ENCODE data around the gene UBASH3A. TPM values are rescaled to one million over a fixed set of nuclear protein-coding genes. Genes with fewer than 3 reads are reported as not detected.

Gene UBASH3A
- total RNA-seq, 4 donors from 2014 or later: 0.31 to 0.96 (median 0.79) TPM; not detected in 1

GRCh38 chr21:42418886-42419285 is 15.2 kb downstream of the UBASH3A start:
- ATAC-seq (ENCODE audit: low FRiP score) (no peak), DNase-seq (ENCODE audit: low spot score) (no peak)
- no peak for TF ChIP-seq CTCF (IDR thresholded peaks at IDR 0.05)

- no peak for TF ChIP-seq CTCF (IDR thresholded peaks at IDR 0.05)
- DNase-seq (ENCODE audit: low spot score) (no peak), ATAC-seq (ENCODE audit: low FRiP score) (no peak)
These were observed 16.1 kb downstream of the UBASH3A start for GRCh38 chr21:42419845-42420244.

GRCh38 chr21:42421018-42421793 is 17.5 kb downstream of the UBASH3A start:
- no peak for ATAC-seq (ENCODE audit: low FRiP score)
- TF ChIP-seq CTCF (IDR thresholded peaks at IDR 0.05): no peak
- no peak for DNase-seq (ENCODE audit: low spot score)

- TF ChIP-seq CTCF (IDR thresholded peaks at IDR 0.05): no peak
- ATAC-seq (ENCODE audit: low FRiP score): no peak
- no peak for DNase-seq (ENCODE audit: low spot score)
These were observed 19.5 kb downstream of the UBASH3A start for GRCh38 chr21:42423197-42423675.

- no peak for DNase-seq (ENCODE audit: low spot score)
- no peak for ATAC-seq (ENCODE audit: low FRiP score)
These were observed 20.0 kb downstream of the UBASH3A start for GRCh38 chr21:42423685-42424084.

GRCh38 chr21:42424914-42425541 is 21.3 kb downstream of the UBASH3A start:
- DNase-seq (ENCODE audit: low spot score): no peak
- no peak for ATAC-seq (ENCODE audit: low FRiP score)
- TF ChIP-seq CTCF (IDR thresholded peaks at IDR 0.05): no peak

More at GRCh38 chr21:42423685-42424084, 20.0 kb downstream of the UBASH3A start:
- no peak for TF ChIP-seq CTCF (IDR thresholded peaks at IDR 0.05)
